HG02798 (cell line): ENCODE data around the gene ATAD3A.
A peak's percentile ranks its signal among the peaks of the same experiment; 100 is the strongest.

ENCODE experiments used
- ATAC-seq: cut with Tn5 transposase; IDR thresholded peaks from one replicate; pipeline ENCODE4 v1.9.1; 2021; ENCODE audit warnings: mild to moderate bottlenecking; ENCODE audit not compliant: unreplicated experiment, poor library complexity

ATAD3A gene

DNA sequence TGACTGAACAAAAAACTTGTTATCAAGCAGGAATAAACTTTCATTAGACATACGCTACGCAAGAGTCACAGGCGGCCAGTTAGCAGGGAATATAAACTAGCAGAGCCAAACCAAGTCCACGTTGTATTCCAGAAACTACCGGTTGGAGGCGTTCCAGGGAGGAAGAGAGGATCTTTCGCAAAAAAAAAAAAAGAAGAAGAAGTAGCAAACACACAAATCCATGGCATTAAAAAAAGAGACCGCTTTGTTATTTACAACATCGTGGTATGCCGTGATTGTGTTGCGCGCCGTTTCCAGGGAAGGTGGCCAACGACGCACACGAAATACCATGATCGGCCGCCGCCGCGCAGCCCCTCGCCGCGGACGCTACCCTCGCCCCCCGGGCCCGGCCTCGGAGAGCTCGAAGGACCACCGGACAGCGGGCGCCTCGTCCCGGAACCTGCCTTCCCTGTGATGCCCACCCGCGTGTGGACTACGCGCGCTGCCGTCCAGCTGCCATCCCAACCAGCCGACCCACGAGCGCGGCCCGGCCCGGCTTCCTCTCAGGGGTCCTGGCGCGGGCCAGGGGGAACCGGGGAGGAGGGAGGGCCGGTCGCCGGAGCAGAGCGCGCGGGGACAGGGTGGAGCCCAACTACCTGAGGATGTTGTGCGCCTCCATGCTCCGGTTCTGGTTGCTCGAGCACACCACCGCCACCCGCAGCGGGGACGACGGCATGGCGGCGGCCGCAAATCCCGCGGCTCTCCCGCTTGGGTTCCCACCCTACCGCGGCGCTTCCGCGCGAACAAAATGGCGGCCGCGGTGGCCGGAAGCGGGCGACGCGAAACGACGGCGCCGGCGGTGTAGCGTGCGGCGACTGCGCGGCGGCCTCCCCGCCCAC is 62.1 kb downstream of the ATAD3A start:
- ATAC-seq: peak; percentile 79

DNA sequence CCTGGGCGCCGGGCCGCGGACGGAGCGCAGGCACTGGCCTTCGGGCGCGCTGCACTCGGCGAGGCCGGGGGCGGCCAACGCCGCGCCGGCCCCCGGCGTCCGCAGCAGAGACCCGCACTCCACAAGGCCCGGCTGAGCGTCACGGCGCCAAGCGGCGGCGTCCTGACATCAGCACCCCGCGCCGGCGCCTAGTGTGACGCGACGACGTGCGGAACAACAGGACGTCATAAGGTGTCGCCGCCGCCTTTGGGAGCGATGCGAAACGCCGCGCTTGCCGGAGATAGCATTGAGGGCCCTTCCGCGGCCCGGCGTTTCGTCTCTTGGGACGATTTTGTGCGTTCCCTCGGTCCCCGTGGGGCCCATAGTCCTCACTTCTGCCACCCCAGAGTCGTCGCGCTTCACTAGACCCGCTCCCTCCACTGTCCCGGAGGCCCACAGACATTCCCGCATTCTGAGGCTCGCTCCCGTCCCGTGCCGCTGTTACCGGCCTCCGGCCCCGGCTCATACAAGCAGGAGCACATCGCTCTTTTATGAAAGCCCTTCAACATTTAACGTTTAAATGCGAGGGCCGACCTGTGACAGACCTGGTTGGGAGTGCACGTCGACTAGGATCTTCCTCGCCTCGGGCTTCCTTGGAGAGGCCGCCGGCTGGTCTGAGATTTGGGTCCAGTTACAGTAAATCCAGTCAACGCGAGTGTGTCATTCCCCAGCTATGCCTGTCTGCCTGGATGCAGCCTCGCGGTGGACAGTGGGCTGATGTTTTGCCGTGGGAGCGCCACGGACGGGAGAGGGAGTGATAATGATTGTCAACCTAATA is 63.0 kb downstream of the ATAD3A start, which contains the start of gene SSU72:
TSS of gene SSU72 (minus strand) at position 143 of the 817 bp plus-strand sequence. CDS start 306 bp downstream, outside the sequence.
- peak; percentile 91 for ATAC-seq

DNA sequence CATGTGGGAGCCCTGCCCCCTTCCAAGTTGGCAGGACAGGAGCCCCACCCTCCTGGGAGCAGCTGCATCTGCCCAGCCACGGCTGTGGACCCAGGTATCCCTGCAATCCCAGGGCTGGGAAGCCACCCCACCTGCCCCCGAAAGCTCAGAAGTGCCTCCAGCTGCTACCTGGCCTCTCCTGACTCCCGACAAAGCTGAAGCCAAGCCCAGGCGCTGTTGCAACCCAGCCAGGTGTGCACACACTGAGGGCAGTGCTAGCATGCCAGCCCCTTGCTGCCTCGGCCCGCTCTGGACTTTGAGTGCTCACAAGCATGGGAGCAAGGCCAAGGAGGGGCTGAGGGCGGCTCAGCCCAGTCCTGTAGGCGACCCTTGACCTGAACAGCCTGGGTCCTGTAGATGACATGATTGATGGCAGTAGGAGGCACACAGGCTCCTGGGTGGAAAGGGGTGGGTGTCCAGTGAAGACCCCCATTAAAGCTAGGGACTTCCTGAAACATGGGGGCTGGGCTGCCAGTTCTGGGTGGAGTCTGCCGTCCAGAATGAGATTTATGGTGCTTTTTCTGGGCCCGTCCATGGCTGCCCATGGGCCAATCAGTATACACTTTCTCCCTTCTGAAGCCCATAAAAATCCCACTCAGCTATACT is 65.5 kb downstream of the ATAD3A start:
- ATAC-seq: no peak

DNA sequence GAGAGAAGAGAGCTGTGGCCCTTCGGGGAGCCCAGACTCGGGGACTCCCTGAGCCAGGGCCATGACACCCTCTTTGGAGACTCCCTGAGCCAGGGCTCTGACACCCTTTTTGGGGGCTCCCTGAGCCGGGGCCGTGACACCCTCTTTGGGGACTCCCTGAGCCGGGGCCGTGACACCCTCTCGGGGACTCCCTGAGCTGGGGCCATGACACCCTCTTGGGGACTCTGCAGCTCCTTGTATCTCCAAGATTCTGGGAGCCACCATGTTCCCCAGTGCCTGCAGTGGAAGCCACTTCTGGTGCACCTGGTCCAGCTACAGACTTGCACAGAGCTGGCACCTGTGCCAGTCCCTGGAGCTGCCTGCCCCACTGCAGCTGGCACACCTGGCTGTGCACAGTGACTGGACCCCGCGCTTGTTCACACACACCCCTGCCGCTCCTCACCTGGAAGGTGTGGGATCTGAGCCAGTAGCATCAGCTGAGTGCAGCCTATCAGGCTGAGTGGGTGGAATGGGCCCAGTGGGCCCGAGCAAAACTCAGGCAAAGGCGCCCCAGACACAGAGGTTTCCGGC is 66.5 kb downstream of the ATAD3A start:
- no peak for ATAC-seq

DNA sequence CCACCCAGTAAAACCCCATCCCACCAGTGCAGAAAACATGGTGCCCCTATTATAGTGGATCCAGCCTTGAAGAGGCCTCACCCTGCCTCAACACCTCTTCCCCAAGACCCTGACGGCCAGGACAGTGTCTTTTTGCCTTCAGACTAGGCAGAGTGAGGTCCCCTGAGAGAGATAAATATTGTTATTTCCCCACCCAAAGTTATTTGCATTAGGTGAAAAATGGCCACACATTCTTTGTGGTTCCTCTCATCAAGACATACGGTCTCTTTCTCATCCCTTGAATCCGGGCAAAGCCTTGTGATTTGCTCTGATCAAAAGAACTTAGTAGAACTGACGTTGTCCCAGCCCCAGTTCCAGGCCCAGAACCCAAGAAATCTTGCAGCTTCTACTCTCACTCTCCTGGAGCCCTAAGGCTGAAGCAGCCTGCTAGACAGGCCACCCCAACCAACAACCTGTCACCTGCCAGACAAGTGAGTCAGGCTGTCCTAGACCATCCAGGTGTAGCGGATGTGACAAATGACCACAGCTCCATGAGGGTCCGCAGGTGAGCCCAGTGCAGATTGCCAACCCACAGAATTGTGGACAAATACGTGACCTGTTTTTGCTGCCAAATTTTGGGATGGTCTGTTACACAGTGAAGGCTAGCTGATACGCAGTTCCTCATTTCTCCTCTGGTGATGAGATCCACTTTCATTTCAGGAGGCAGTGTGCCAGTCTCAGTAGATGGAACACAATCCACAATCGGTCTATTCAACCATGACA is 70.8 kb downstream of the ATAD3A start:
- no peak for ATAC-seq

DNA sequence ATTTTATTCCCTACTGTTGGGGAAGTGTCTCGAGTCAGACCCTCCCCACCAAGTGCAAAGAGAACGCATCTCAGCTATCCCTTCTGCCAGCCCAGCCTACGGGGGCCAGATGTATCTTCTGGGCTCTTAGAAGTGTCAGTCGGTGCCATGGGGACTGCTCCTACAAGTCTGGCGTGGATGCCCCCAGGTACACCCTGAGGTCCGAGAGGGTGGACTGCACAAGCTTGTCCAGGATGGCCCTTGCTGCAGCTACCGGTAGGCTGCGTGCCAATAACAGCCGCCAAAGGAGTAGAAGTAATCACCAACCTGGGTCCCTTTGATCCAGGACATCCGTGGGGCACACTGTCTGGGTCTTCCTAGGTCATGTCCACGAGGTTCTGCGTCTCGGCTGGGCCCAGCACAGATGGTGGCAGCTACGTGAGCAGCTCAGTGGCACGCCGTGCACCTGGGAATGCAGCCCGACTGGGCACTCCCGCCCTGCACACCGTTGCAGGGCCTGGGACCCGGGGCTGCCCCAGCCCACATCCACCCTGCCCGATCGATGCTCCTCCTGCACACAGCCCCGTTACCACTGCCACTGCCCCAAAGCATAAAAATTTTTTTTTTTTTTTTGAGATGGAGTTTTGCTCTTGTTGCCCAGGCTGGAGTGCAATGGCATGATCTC is 71.5 kb downstream of the ATAD3A start:
- no peak for ATAC-seq
